ENCODE results near the gene COL20A1.

- TF ChIP-seq CTCF (IDR thresholded peaks at IDR 0.05) (peak; percentile 99), POLR2AphosphoS5 (IDR thresholded peaks at IDR 0.05; ENCODE audit: low read depth, low read length) (no peak)
Observed at GRCh38 chr20:63381781-63382431, 88.9 kb downstream of the COL20A1 start.
